Endometrium (tissue), 2 donors: ENCODE results near the gene GPR17.

Source experiments
- FAIRE-seq: peaks from 2 replicates; lab custom pipeline; 2012; peaks lifted over from hg19 to GRCh38; lab: Jason Lieb, UNC
- donor health status: control.
- donor health status: control.

Gene GPR17

GRCh38 chr2:127694986-127695385 is 49.0 kb downstream of the GPR17 start:
- FAIRE-seq, result no peak

- no peak for FAIRE-seq
Observed at GRCh38 chr2:127695491-127696472, 49.8 kb downstream of the GPR17 start.

- no peak for FAIRE-seq
Observed at GRCh38 chr2:127697482-127698180, 51.7 kb downstream of the GPR17 start.

- FAIRE-seq, result no peak
Observed at GRCh38 chr2:127698553-127699355, 52.8 kb downstream of the GPR17 start.

DNA sequence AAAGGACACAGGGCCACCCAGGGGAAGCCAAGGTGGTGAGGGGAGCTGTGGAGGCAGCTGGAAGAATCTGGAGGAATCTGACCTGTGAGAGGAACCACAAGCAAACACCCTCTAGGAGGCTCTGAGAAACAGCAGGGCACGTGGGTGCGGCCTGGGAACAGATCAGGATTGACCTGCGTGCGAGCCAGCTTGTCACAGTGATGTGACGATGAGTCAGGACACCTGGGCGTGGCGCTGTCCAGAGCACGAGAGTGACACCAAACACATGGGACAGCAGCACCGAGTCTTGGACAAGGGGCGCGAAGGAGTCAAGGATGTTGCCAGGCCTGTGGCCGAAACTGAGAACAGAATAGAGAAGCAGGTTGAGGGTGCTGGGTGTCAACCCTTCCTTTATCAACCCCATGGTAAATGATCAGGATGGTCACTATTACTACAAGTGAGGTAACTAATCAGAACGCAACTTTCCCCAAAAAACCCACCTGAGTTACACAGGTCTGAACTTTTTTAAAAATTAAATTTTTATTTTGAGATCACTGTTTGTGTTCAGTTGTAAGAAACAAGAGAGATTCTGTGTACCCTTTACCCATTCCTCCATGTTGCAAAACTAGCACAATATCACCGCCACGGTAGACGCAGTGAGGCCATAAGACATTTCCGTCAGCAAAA is 54.7 kb downstream of the GPR17 start:
- FAIRE-seq, result no peak

GRCh38 chr2:127701193-127701650 is 55.3 kb downstream of the GPR17 start, which contains the start of gene SFT2D3:
Gene SFT2D3 (plus strand): TSS chr2:127701497. CDS start chr2:127701529, 32 bp downstream.
- no peak for FAIRE-seq

DNA sequence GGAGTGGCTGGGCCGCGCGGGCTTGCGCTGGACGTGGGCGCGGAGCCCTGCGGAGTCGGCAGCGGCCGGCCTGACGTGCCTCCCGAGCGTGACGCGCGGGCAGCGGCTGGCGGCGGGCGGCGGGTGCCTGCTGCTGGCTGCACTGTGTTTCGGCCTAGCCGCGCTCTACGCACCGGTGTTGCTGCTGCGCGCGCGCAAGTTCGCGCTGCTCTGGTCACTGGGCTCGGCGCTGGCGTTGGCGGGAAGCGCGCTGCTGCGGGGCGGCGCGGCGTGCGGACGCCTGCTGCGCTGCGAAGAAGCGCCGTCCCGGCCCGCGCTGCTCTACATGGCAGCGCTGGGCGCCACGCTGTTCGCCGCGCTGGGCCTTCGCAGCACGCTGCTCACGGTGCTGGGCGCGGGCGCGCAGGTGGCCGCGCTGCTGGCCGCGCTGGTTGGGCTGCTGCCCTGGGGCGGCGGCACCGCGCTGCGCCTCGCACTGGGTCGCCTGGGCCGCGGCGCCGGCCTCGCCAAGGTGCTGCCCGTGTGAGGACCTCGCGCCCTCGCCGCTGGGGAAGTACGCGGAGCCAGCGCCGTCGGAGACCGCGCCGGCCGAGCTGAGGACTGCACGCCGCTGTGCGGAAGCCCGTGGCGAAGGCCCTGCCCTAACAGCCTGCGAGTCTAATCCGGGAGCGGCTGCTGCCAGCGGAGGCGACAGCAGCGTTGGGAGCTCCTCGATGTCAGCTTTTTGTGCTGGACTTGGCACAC is 55.9 kb downstream of the GPR17 start:
- no peak for FAIRE-seq
